Activated T-cell treated with anti-CD3 and anti-CD28 coated beads, Interleukin-2, amount 50 U/mL, for 4 hours (primary cell): ENCODE measurements around the gene PLAAT3. TPM values are rescaled to one million over a fixed set of nuclear protein-coding genes. Genes with fewer than 3 reads are reported as not detected.
"Not testable (repeated sequence)": the region's sequence is repeated elsewhere in the genome, so short reads cannot be mapped to it uniquely, and the experiment has no call there.

Experiments
- ATAC-seq, 2 donors: fragments of 200-7000 bp; cut with Tn5 transposase; one replicate each; pipeline ENCODE4 v1.10.0; 2021
- DNase-seq: peaks from one replicate; pipeline ENCODE4 v3.0.0-alpha.2; 2020
- H3K27me3 Mint-ChIP-seq: one replicate; pipeline ENCODE4 v1.8.0; 2021; ENCODE audit warnings: low read depth, mixed read lengths
- H3K36me3 Mint-ChIP-seq: one replicate; pipeline ENCODE4 v1.8.0; 2022; ENCODE audit warnings: mixed read lengths; ENCODE audit not compliant: insufficient read depth
- H3K4me1 Mint-ChIP-seq: one replicate; pipeline ENCODE4 v1.8.0; 2021; ENCODE audit warnings: low read depth, mixed read lengths
- H3K4me3 Mint-ChIP-seq: one replicate; pipeline ENCODE4 v1.8.0; 2021; ENCODE audit warnings: mild to moderate bottlenecking, moderate library complexity, mixed read lengths
- H3K9me3 Mint-ChIP-seq: one replicate; pipeline ENCODE4 v1.8.0; 2021; ENCODE audit warnings: mixed read lengths
- total RNA-seq, 3 donors: library from RNA; stranded (reverse); gene quantifications; one replicate each; pipeline ENCODE4 v1.2.1, GENCODE V29; 2021

The PLAAT3 gene
- total RNA-seq, result 1 to 10 TPM in 1 of 3 donors, under 1 TPM in 2; 0.63 to 1.7 (median 0.90) TPM

DNA sequence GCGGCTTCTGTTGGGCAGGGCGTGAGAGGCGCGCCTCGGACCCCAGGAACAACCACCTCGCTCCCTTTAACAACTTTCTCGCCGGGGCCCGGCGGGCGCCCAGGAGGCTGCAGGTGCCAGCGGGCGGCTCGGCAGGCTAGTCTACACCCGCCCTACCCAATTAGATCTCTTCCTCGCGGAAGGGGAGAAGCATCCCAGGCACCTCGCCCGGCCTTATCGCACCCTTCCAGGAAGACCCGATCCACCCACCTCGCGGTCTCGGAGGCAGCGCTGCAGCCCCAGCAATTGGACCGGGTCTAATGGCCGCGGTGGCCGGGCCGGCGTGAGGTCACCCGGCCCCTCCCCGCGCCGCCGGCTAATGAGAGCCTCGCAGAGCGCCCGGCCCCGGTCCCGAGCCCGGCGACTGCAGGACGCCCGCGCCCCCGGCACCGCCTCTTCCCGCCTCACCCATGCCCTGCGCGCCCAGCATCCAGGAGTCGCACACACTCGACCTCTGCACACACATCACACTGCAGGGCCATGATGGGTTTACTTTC, at the start of gene PLAAT3:
PLAAT3 (minus strand) TSS at position 298 of the 536 bp plus-strand sequence. CDS start 419 bp downstream, outside the sequence.
- ATAC-seq (peak; percentile 75 to 77), DNase-seq (peak; percentile 16)
- Mint-ChIP-seq H3K27me3 (no peaks in the 10 kb centered on the region), H3K9me3 (no peaks in the 10 kb centered on the region), H3K36me3 (no peaks in the 10 kb centered on the region), H3K4me1 (peaks cover 10% of the 10 kb centered on the region), H3K4me3 (peak within 1 kb of the TSS; percentile 80)

DNA sequence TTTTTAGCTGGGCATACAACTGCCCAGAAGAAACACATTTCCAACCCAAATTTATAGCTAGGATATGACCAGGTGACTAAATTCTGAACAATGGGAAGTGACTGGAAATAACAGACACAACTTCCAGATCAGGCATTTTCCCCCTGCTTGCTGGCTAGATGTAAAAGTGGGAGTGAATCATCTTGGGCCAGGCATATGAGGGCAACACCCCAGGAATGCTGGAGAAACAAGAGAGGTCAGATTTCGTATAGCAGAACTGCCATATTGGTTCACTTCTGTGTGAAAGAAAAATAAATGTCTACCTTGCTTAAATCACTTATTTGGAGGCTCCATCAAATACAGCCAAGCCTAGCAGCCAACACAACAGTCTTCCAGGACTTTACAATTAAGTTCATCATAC, 49.6 kb upstream of the PLAAT3 start:
- no peak for DNase-seq
- no peak overlapping the region for H3K4me3 Mint-ChIP-seq
- H3K36me3 Mint-ChIP-seq, result no peaks in the 10 kb centered on the region
- H3K27me3 Mint-ChIP-seq, result no peaks in the 10 kb centered on the region
- ATAC-seq, result no peak
- peaks cover 49% of the 10 kb centered on the region for H3K4me1 Mint-ChIP-seq
- no peaks in the 10 kb centered on the region for H3K9me3 Mint-ChIP-seq

DNA sequence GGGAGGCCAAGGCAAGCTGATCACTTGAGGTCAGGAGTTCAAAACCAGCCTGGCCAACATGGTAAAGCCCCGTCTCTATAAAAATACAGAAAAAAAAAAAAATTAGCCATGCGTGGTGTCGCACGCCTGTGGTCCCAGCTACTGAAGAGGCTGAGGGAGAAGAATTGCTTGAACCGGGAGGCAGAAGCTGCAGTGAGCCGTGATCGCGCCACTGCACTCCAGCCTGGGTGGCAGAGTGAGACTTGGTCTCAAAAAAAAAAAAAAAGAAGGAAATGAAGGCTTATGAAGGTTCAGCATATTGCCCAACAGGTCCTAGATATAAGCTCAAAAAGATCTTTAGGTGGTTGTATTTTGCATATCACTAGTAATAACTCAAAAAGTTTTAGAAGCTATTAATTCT, 46.7 kb upstream of the PLAAT3 start:
- Mint-ChIP-seq H3K27me3 (no peaks in the 10 kb centered on the region), H3K36me3 (peaks cover 6% of the 10 kb centered on the region), H3K9me3 (no peaks in the 10 kb centered on the region), H3K4me1 (peaks cover 37% of the 10 kb centered on the region), H3K4me3 (no peak overlapping the region)
- ATAC-seq (no peak), DNase-seq (no peak)

DNA sequence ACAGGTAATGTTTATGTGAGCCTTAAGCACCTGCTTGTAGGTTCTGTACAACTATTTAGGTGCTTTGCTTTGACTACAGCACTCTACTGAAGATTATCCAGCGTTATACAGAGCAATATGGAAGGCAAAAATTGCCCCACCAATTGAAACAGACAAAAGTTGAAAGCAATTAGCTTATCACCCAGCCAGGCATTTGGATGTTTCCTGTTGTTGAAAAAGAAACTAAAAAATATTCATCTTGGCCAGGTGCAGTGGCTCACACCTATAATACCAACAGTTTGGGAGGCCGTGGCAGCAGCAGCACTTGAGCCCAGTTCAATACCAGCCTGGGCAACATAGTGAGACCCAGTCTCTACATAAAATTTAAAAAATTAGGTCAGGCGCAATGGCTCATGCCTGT, 38.4 kb upstream of the PLAAT3 start:
- Mint-ChIP-seq H3K4me3 (no peak overlapping the region), H3K36me3 (peaks cover 31% of the 10 kb centered on the region), H3K4me1 (peaks cover 15% of the 10 kb centered on the region), H3K27me3 (no peaks in the 10 kb centered on the region), H3K9me3 (no peaks in the 10 kb centered on the region)
- DNase-seq, result no peak
- ATAC-seq, result no peak

DNA sequence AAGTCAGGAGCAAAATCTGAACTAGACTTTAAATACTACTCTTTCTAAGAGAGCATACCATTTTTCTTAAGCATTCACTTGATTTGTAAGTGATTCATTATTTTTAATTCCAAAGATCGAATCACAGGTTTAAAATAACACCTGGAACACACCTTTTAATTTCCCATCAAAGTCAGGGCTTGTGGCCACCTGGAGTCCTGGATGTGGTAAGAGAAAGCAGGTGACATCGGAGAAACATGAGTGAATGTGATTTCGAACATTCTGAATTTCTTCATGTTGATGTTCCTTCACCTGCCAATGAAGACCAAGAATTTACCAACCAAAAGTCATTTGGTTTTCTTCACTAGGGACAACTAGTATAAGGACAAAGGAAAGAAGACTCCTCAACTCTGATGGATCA, 29.0 kb upstream of the PLAAT3 start:
- H3K9me3 Mint-ChIP-seq, result no peaks in the 10 kb centered on the region
- peaks cover 26% of the 10 kb centered on the region for H3K36me3 Mint-ChIP-seq
- DNase-seq, result no peak
- ATAC-seq, result no peak
- H3K27me3 Mint-ChIP-seq, result no peaks in the 10 kb centered on the region
- peaks cover 6% of the 10 kb centered on the region for H3K4me1 Mint-ChIP-seq
- no peak overlapping the region for H3K4me3 Mint-ChIP-seq

DNA sequence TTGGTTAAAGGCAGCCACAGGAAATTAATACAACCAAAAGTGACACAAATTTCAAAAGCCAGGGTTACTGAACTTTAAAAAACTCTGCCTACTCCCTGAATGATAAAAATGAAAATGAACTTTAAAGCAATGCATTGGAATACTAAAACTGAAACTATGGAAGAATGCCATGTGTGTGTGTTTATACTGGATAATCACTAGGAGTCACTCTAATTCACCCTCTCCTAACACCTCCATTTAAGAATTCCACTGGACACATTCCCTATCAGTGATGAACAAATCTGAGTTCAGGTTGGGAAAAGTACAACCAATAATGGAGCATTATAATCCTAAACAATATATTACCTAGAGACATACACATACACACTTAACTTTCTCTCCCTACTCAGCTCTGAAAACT, 27.5 kb upstream of the PLAAT3 start:
- peaks cover 20% of the 10 kb centered on the region for H3K36me3 Mint-ChIP-seq
- H3K9me3 Mint-ChIP-seq, result no peaks in the 10 kb centered on the region
- H3K27me3 Mint-ChIP-seq, result no peaks in the 10 kb centered on the region
- H3K4me3 Mint-ChIP-seq, result no peak overlapping the region
- ATAC-seq (no peak), DNase-seq (no peak)
- peaks cover 12% of the 10 kb centered on the region for H3K4me1 Mint-ChIP-seq

DNA sequence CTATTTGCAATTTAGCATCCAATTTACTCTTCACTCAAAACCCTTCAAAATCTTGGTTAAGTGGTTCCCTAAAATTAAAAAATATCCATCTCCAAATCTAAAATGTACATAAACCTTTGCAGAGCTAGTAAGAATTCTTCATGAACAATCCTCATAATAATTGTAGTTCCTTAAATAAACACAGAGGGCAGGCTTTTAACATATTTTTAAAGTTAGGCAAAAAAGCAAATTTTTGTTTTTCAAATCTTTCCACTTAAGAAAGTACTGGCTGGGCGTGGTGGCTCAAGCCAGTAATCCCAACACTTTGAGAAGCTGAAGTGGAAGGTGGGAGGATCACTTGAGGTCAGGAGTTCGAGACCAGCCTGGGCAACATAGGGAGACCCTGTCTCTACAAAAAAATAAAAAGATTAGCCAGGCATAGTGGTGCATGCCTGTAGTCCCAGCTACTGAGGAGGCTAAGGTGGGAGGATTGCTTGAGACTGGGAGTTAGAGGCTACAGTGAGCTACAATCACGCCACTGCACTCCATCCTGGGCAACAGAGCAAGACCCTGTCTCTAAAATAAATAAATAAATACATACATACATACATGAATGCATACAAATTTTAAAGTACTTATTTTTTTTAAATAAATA, 25.1 kb upstream of the PLAAT3 start:
- Mint-ChIP-seq H3K4me3 (no peak overlapping the region), H3K27me3 (no peaks in the 10 kb centered on the region), H3K4me1 (peaks cover 12% of the 10 kb centered on the region), H3K36me3 (peaks cover 25% of the 10 kb centered on the region), H3K9me3 (no peaks in the 10 kb centered on the region)
- ATAC-seq (no peak), DNase-seq (no peak)

DNA sequence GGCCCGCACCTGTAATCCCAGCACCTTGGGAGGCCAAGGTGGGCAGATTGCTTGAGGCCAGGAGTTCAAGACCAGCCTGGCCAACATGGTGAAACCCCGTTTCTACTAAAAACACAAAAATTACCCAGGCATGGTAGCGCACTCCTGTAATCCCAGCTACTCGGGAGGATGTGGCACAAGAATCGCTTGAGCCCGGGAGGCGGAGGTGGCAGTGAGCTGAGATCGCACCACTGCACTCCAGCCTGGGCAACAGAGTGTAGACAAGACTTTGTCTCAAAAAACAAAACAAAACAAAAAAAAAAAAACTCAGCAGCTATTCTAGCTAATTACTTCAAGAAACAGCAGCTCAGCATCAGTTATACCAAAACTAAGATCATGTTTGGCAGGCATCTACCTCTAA, 24.2 kb upstream of the PLAAT3 start:
- peaks cover 23% of the 10 kb centered on the region for H3K36me3 Mint-ChIP-seq
- not testable (repeated sequence) for DNase-seq, H3K4me3 Mint-ChIP-seq, ATAC-seq, H3K9me3 Mint-ChIP-seq, H3K27me3 Mint-ChIP-seq
- H3K4me1 Mint-ChIP-seq, result peaks cover 12% of the 10 kb centered on the region

DNA sequence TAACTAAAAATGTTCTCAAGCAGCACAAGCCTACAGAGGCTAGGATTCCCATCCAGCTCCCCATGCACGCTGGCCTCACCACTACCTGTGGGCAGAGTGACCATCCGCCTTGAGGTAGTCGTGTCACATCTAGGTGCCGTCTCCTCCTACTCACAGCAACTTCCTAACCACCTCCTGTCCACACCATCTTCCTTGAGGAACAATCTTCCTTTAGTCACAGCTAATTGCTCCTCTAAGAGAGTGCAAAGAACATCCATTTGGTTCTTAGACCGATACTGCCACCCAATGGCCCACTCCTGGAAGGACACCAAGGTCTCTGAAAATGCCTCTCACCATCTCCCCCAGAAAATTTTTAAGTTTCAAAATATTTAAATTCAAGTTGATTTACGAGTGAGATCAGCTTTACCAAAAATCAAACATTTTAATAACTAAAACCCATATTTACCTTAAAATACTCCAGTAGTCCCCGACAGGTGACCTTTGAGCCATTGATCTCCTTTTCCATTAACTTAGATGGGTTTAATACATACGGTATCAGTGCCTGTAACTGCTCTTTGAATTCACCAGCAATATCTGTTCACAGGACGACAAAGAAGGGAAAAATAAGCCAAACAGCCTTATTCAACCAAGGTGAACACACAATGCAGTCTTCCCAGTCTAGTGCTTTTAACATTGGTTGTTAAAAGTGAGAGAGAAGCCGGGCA, 21.7 kb upstream of the PLAAT3 start:
- Mint-ChIP-seq H3K9me3 (no peaks in the 10 kb centered on the region), H3K4me3 (no peak overlapping the region), H3K4me1 (peaks cover 14% of the 10 kb centered on the region), H3K36me3 (peaks cover 25% of the 10 kb centered on the region), H3K27me3 (no peaks in the 10 kb centered on the region)
- ATAC-seq, result peak in 1 of 2 donors; percentile 67
- DNase-seq, result peak; percentile 67

DNA sequence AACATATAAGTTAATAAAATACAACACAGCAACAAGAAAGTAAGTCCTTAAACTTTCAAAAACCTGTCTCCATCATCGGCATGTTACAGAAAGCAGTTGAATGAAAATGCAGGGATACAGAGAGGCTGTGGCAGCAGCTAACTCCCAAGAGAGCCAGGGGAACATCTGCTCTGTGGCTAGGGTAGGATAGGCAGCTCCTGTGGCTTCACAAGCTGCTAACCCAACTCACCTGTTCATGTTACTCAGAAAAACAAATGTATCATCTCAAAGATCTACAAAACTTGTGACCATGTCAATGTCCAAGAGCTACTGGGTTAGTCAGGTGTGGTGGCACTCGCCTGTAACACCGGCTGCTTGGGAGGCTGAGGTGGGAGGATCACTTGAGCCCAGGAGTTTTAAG, 15.2 kb upstream of the PLAAT3 start:
- Mint-ChIP-seq H3K4me1 (peaks cover 4% of the 10 kb centered on the region), H3K9me3 (no peaks in the 10 kb centered on the region), H3K27me3 (no peaks in the 10 kb centered on the region), H3K4me3 (no peak overlapping the region), H3K36me3 (peaks cover 29% of the 10 kb centered on the region)
- no peak for DNase-seq
- no peak for ATAC-seq

DNA sequence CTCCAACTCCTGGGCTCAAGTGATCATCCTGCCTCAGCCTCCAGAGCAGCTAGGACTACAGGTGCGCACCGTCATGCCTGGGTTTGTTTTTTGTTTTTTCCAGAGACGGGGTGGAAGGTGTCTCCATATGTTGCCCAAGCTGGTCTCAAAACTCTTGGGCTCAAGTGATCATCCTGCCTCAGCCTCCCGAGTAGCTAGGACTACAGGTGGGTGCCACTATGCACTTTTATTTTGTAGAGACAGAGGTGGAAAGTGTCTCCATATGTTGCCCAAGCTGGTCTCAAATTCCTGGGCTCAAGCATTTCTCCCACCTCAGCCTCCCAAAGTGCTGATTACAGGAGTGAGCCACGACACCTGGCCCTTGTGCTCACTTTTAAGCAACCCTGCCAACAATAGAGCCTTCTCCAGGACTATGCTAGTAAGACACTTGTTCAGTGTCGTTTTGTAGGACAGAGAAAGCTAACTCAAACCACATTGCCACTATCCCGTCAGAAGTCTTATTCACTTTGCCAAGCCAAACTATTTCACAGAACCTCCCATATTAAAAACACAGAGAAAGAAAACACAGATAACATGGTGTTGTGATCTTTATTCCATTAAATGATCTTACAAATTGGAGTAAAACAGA, 9.4 kb upstream of the PLAAT3 start:
- Mint-ChIP-seq H3K36me3 (peaks cover 5% of the 10 kb centered on the region), H3K27me3 (no peaks in the 10 kb centered on the region), H3K4me1 (peaks cover 4% of the 10 kb centered on the region), H3K9me3 (no peaks in the 10 kb centered on the region), H3K4me3 (no peak overlapping the region)
- DNase-seq (no peak), ATAC-seq (no peak)

DNA sequence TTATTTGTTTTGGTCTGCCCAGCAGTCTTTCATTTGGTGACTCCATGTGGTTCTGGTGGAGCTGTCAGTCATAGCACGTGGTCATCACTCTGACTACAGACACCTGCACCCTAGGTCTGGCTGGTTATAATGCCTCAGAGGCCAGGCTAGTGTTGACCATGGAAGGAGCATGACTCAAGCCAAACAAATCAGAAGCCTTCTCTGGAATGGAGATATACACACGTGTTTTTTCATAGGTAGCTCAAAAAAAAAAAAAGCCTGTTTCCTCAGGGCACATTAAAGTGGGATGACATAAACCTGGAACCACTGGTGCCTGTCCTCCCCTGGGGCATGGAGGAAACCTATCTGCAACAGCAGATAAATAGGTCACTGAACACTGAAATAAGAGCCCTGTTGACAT, 8.1 kb upstream of the PLAAT3 start:
- Mint-ChIP-seq H3K4me3 (no peak overlapping the region), H3K4me1 (peaks cover 4% of the 10 kb centered on the region), H3K9me3 (no peaks in the 10 kb centered on the region), H3K36me3 (no peaks in the 10 kb centered on the region), H3K27me3 (no peaks in the 10 kb centered on the region)
- DNase-seq (no peak), ATAC-seq (no peak)

DNA sequence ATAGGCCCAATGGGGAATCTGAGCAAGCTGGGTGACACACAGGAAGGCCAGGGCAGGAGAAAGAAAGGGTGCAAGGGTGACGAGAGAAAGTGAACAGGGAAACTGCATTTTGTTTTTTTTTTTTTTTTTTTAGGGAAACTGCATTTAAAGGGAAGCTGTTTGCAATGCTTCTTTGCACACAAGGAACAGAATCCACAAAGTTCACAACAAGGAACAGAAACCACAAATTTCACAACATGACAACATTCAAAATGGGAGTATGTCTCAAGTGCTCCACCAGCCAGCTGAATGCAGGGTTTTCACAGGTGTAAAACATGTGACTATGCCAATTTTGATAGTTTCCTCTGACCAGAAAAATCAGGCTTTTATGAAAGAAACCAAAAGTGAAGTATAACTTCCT, 6.8 kb upstream of the PLAAT3 start:
- no peak for DNase-seq
- H3K4me3 Mint-ChIP-seq, result no peak overlapping the region

DNA sequence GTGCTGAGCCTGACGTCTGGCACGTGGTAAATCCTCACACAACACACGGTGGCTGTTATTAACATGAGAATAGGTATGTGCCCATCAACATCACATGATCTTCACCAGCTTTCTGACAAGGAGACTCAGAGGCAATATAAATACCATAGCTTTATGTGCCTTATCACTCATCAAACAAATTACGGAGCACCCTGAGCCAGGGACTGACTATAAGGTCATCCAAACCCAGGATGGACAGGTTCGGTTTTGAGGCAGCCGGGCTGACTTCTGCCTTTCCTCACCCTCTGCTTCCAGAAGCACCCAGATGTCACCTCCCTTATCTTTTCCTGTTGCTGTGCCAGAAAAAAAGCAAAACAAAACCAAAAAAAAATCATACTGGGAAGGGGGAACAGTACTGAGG, 5.7 kb upstream of the PLAAT3 start:
- no peaks in the 10 kb centered on the region for H3K36me3 Mint-ChIP-seq
- H3K27me3 Mint-ChIP-seq, result no peaks in the 10 kb centered on the region

More for the DNA sequence above, 6.8 kb upstream of the PLAAT3 start:
- Mint-ChIP-seq H3K4me1 (peaks cover 4% of the 10 kb centered on the region), H3K27me3 (no peaks in the 10 kb centered on the region), H3K36me3 (no peaks in the 10 kb centered on the region), H3K9me3 (no peaks in the 10 kb centered on the region)
- ATAC-seq, result no peak

More for the DNA sequence above, 5.7 kb upstream of the PLAAT3 start:
- H3K4me1 Mint-ChIP-seq, result peaks cover 4% of the 10 kb centered on the region
- no peak overlapping the region for H3K4me3 Mint-ChIP-seq
- no peaks in the 10 kb centered on the region for H3K9me3 Mint-ChIP-seq
- DNase-seq (no peak), ATAC-seq (no peak)
